T follicular helper cell (primary cell): ENCODE data around the gene ZZZ3.
"Not testable (repeated sequence)": the region's sequence is repeated elsewhere in the genome, so short reads cannot be mapped to it uniquely, and the experiment has no call there.

Experiments used
- DNase-seq: peaks from one replicate; pipeline ENCODE4 v3.0.0-alpha.2; 2020; ENCODE audit warnings: low read depth

The ZZZ3 gene

GRCh38 chr1:77670330-77670729, 12.1 kb downstream of the ZZZ3 start:
- DNase-seq = no peak

DNA sequence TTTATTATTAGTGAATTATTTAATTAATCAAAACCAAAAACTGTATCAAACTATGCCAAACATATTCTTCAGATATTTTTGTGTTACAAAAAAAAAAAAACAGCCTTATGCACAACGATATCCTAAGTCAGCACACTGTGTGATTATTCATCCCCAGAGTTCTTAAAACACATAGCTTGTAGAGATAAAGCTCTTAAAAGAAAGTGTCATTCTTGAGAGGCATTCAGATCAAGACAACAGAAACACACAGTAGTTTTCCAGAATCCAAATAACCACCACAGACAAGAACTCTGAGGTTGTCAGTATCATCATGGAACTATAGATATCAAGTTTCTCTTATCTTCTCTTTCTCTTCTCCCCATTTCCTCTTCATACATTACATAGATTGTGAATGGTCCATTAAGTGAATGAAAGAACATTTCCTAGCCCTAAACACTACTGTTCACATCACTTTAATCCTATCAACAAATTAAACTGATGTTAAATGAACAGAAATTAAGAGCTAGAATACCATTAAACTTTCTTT, 13.5 kb downstream of the ZZZ3 start:
- DNase-seq = no peak

DNA sequence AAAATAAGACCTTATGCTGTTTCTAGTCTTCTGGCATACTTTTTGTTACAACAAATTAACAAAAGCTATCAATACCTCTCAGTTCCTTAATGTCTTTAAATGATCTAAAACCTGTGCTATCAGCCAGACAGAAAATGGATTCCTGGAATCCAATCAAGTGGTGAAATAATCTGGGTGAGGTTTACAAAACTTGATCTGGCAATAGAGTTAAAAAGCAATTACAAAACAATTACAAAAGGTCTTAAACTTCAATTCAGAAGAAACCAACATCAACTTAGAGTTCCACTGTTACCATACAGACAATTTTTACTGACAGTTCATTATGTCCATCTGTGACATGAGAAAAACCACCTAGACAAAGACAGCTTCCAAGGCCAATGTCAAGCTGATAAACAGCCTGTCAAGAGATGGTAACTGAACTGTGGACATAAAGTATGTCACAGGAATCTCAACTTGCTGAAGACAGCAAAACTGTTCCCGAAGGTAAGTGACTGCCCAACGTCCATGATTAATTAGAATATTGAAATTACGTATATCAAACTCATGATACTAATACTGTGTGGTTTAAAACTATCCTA, 17.4 kb downstream of the ZZZ3 start:
- DNase-seq = no peak

- DNase-seq = no peak
Observed at GRCh38 chr1:77661696-77662095, 20.8 kb downstream of the ZZZ3 start.

DNA sequence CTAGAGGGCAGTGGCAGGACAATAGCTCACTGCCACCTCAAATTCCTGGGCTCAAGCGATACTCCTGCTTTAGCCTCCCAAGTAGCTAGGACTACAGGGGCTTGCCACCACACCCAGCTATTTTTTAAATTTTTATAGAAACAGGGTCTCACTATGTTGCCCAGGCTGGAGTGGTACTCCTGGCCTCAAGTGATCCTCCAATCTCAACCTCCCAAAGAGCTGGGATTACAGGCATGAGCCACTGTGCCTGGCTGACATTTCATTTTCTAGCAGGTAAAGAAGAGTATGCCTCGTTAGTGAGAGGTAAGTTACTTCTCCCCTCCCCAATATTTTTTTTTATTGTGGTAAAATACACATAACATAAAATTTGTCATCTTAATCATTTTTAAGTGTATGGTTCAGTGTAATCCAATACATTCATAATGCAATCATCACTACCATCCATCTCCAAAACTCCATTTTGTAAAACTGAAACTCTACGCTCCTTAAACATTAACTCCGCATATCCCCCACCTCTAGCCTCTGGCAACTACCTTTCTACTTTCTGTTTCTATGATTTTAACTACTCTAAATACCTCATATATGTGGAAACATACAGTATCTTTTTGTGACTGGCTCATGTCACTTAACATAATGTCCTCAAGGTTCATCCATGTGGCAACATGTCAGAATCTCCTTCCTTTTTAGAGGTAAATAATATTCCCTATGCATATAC, 22.4 kb downstream of the ZZZ3 start:
- DNase-seq = no peak

DNA sequence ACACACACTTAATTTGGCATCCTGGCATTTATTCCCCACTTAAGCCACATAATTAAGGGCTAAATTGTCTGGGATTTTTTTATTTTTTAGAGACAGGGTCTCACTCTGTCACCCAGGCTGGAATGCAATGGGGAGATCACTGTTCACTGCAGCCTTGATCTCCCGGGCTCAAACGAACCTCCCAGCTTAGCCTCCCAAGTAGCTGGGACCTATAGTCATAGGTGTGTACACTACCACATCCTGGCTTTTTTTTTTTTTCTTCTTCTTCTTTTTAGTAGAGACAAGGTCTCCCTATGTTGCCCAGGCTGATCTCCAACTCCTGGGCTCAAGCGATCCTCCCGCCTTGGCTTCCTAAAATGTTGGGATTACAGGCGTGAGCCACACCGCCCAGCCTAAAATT, 24.2 kb downstream of the ZZZ3 start:
- DNase-seq = no peak

DNA sequence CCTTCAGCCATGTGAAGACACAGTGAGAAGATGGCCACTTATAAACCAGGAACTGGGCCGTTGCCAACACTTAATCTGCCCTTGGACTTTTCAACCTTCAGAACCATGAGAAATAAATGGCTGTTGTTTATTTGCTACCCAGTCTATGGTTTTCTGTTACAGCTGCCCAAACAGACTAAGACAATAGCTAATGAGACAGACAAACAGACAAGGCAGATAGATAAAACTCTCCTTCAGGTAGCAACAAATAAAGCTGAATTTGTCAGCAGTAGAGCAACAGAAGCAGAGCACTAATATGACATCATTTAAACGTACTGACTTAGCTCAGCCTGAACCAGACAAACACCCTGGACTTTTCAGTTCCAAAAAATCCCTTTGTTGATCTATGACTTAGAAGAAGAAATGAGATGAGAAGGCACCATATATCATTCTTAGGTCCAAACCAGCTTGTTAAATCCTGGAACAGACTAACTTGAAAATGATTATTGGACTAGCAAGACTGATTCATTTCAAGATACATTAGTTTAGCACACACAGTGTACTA, 27.0 kb downstream of the ZZZ3 start:
- DNase-seq = no peak

- DNase-seq = no peak
Observed at GRCh38 chr1:77652970-77653516, 29.4 kb downstream of the ZZZ3 start.

DNA sequence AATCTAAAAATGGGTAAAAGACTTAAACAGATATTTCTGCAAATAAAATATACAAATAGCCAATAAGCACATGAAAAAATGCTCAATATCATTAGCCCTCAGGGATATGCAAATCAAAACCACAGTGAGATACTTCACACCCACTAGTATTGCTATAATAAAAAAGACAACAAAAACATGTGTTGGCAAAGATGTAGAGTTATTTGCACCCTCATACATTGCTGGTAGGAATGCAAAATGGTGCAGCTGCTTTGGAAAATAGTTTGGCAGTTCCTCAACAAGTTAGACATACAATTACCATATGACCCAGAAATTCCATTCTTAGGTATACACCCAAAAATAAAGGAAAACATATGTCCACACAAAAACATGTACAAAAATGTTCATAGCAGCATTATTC, 30.2 kb downstream of the ZZZ3 start:
- no peak for DNase-seq

GRCh38 chr1:77649127-77649526, 33.3 kb downstream of the ZZZ3 start:
- no peak for DNase-seq

GRCh38 chr1:77646224-77646623, 36.2 kb downstream of the ZZZ3 start:
- not testable (repeated sequence) for DNase-seq

DNA sequence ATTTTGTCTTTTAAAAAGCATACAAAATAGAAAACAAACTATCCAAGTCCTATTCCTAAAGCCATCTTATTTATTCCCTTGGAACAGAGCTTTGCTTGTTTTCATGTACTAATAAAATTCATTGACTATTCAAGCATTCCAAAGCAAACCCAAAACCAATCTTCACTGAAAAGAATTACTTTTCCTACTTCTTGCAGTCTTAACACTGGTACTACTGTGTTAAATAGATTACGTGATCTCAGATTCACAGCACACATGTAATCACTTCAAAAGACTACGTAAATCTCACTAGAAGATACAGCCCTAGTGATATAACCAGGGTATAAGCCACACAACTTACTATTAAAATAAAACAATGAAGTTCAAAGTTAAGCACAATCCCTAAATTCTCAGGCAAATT, 39.0 kb downstream of the ZZZ3 start:
- no peak for DNase-seq

GRCh38 chr1:77642941-77643340, 39.5 kb downstream of the ZZZ3 start:
- no peak for DNase-seq

DNA sequence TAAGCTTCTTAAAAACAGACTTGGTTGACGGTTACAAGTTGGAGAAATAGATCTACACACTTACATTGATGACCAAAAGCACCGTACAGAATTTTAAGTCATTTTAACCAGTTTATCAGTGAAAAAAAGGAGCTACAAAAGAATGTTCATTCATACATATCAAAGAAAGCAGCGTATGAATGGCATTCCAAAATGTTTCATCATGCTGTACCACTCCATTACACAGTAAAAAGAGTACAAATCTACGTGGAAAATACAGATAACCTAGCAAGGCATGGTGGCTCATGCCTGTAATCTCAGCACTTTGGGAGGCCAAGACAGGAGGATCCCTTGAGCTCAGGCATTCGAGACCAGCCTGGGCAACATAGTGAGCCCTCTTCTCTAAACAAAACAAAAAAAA, 40.3 kb downstream of the ZZZ3 start:
- DNase-seq = no peak

DNA sequence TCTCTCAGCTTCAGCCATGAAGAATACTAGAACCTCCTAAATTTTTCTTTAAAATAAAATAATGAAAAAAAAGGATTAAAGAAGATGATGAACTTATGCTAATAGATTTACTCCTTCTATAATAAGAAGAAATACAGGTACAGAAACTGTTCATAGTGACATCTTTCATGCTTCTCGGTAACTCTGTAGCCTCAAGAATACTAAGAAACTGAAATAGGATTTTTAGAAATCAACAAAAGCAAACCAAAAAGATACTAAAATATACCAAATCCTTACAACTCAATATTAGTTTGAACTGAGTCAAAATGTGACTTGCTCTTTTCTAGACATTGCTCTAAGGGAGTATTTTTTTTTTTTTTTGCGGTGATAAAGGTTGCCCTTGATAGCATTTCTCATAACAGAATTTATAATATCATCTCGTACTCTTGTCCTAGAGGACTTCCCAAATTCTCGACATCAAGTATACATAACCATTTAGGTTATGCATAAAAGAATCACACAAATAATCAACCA, 42.8 kb downstream of the ZZZ3 start:
- no peak for DNase-seq

DNA sequence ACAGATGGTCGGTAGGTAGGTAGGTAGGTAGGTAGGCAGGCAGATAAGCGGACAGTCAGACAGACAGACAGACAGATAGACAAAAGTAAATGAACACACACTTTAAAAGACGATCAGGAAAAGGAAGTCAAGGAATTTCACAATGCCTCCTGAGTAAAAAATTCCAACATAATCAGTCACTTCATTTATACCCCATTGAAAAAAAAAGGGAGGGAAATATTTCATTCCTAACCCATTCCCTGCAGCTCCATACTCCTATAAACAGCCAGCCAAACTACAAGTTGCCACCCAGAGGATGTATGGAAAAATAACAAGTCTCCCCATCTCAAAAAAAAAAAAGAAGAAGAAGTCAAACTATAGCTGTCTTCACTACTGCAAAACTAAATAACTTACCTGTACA, 43.4 kb downstream of the ZZZ3 start:
- DNase-seq = no peak

DNA sequence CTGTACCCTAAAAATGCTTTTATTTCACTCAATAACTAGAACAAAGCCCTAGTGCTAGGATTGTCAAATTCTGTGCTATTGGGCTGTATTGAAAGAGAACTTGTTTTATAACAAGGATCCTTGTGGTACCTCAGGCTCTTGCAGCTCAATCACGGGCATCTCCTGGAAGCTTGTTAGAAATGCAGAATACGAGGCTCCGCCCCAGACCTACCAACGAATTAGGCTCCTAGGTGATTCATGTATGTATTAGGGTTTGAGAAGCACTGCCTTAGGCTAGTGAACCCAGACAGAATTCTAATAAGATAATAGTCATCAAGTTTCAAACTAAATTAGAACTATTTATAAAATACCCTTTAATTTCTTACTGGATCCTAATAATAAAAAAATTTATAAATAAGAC, 45.6 kb downstream of the ZZZ3 start:
- no peak for DNase-seq
